Upper lobe of right lung (tissue), 1 donor: ENCODE measurements around the gene DENND6B. TPM values are rescaled to one million over a fixed set of nuclear protein-coding genes. Genes with fewer than 3 reads are reported as not detected.
"Not testable (repeated sequence)": the region's sequence is repeated elsewhere in the genome, so short reads cannot be mapped to it uniquely, and the experiment has no call there.

ENCODE experiments used
- ATAC-seq: fragments of 200-7000 bp; cut with Tn5 transposase; one replicate; pipeline ENCODE4 v1.9.1; 2020; ENCODE audit warnings: mild to moderate bottlenecking, moderate library complexity
- DNase-seq: peaks from one replicate; pipeline ENCODE4 v3.0.0-alpha.2; 2020
- H3K27ac ChIP-seq: fragments of 200-600 bp; one replicate; pipeline ENCODE4 v1.8.0; 2022
- H3K27me3 ChIP-seq: fragments of 200-600 bp; one replicate; pipeline ENCODE4 v1.8.0; 2022; ENCODE audit warnings: mild to moderate bottlenecking
- H3K36me3 ChIP-seq: fragments of 200-600 bp; one replicate; pipeline ENCODE4 v1.8.0; 2022
- H3K4me1 ChIP-seq: fragments of 200-600 bp; one replicate; pipeline ENCODE4 v1.8.0; 2022
- H3K4me3 ChIP-seq: fragments of 200-600 bp; one replicate; pipeline ENCODE4 v1.8.0; 2022; ENCODE audit warnings: mild to moderate bottlenecking
- H3K9me3 ChIP-seq: fragments of 200-600 bp; one replicate; pipeline ENCODE4 v1.8.0; 2022
- intact Hi-C: fragments of 100-400 bp; cut with DNase I; formaldehyde crosslinking; loops from one replicate; pipeline ENCODE4 v1.11.0; 2022
- total RNA-seq: library from RNA; stranded (reverse); fragmentation: NEBNext Ultra II Directional; extraction: Animal tissue kit (Norgen Biotek cat#: 25700); gene quantifications from one replicate; pipeline ENCODE4 v1.2.1, GENCODE V29; 2021
- TF ChIP-seq, protein P1 (sequence below): fragments of 200-600 bp; IDR thresholded peaks from one replicate; pipeline ENCODE4 v1.8.0; 2022; ENCODE audit warnings: antibody characterized with exemption
- donor health status: DM: no; HTN: yes; CAD: no; lungs with severe emphysema.

Gene DENND6B
- total RNA-seq, 1 donor from 2014 or later: 9.3 TPM

DNA sequence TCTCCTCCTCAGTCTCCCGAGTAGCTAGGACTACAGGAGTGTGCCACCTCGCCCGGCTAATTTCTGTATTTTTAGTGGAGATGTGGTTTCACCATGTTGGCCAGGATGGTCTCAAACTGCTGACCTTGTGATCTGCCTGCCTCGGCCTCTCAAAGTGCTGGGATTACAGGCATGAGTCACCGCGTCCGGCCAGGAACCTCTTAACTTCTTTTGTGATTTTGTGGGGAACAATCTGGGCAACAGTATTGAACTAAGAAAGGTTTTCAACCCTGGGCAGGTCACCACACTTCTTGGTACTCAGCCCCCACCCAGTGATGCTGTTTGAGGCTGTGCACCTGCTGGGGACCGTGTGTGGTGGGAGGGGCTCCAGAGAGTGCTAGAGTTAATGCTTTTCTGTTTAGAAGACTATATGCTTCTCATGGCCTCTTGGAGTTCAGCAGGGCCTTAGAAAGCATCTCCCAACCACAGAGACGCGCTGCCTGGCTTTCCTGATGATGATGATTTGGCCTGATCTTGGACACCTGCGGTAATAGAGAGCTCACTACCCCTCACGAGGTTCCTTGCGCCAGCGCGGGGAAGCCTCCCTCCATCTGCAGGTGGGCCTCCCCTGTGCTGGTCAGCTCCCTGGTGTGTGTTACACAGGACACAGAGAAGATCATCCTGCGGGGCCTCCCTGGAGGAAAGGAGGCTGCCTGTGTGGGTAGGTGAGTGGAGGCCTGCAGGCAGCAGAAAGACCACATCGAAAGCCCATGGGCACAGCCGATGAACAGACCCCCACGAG lies 1.2 kb downstream of the DENND6B start:
- ATAC-seq (no peak), DNase-seq (no peak)
- H3K27ac ChIP-seq: no peak overlapping the region
- no peaks in the 10 kb centered on the region for H3K36me3 ChIP-seq
- no peaks in the 10 kb centered on the region for H3K27me3 ChIP-seq
- H3K4me3 ChIP-seq: peak overlapping the region; percentile 66
- no peaks in the 10 kb centered on the region for H3K9me3 ChIP-seq
- H3K4me1 ChIP-seq: peaks cover 10% of the 10 kb centered on the region
- TF ChIP-seq, protein P1, sequence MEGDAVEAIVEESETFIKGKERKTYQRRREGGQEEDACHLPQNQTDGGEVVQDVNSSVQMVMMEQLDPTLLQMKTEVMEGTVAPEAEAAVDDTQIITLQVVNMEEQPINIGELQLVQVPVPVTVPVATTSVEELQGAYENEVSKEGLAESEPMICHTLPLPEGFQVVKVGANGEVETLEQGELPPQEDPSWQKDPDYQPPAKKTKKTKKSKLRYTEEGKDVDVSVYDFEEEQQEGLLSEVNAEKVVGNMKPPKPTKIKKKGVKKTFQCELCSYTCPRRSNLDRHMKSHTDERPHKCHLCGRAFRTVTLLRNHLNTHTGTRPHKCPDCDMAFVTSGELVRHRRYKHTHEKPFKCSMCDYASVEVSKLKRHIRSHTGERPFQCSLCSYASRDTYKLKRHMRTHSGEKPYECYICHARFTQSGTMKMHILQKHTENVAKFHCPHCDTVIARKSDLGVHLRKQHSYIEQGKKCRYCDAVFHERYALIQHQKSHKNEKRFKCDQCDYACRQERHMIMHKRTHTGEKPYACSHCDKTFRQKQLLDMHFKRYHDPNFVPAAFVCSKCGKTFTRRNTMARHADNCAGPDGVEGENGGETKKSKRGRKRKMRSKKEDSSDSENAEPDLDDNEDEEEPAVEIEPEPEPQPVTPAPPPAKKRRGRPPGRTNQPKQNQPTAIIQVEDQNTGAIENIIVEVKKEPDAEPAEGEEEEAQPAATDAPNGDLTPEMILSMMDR: no peak
- intact Hi-C loops: loop anchor here (10.0 kb wide), 1 partner anchor 51 kb away; the partner anchor contains the start of gene MAPK11

DNA sequence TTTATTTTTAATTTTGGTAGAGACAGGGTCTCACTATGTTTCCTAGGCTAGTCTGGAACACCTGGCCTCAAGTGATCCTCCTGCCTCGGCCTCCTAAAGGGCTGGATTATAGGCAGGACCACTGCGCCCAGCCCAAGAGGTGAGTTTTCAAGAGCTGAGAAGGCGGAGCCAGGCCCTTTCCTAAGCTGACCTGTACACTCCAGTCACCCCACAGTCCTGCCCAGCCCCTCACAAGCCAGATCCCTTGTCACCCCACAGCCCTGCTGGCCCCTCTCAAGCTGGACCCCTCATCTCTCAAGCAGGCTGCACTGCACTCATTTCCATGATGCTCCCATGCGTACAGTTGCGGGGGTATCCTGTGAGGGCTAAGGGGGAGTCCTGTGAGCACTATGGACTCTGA lies 2.9 kb downstream of the DENND6B start:
- no peak for ATAC-seq

DNA sequence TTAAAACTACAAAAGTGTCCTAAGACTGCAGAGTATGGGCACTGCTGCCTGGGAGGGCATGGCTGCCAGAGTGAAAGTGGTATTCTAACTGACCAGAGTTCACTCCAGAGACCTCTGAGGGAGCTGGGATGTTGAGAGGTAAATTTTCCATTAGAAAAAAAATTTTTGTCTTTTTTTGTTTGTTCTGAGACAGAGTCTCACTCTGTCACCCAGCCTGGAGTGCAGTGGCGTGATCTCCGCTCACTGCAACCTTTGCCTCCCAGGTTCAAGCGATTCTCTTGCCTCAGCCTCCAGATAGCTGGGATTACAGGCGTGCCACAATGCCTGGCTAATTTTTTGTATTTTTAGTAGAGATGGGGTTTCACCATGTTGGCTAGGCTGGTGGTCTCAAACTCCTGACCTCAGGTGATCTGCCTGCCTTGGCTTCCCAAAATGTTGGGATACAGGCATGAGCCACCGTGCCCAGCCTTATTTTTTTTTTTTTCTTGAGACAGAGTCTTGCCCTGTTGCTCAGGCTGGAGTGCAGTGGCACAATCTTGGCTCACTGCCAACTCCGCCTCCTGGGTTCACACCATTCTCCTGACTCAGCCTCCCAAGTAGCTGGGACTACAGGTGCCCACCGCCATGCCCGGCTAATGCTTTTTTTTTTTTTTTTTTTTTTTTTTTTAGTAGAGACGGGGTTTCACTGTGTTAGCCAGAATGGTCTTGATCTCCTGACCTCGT lies 4.3 kb downstream of the DENND6B start:
- H3K36me3 ChIP-seq, H3K27ac ChIP-seq, H3K4me1 ChIP-seq, ATAC-seq, H3K9me3 ChIP-seq, DNase-seq, H3K4me3 ChIP-seq, H3K27me3 ChIP-seq: not testable (repeated sequence)
- intact Hi-C loops: loop anchor here (10.0 kb wide), 1 partner anchor 48 kb away; the partner anchor contains the start of gene MAPK11

More for the DNA sequence above, 2.9 kb downstream of the DENND6B start:
- TF ChIP-seq, protein P1: no peak
- H3K36me3 ChIP-seq: no peaks in the 10 kb centered on the region
- no peak for DNase-seq
- no peaks in the 10 kb centered on the region for H3K9me3 ChIP-seq
- intact Hi-C loops: loop anchor here (10.0 kb wide), 1 partner anchor 49 kb away; the partner anchor contains the start of gene MAPK11
- no peak overlapping the region for H3K4me3 ChIP-seq
- peaks cover 10% of the 10 kb centered on the region for H3K4me1 ChIP-seq
- no peaks in the 10 kb centered on the region for H3K27me3 ChIP-seq
- H3K27ac ChIP-seq: no peak overlapping the region

DNA sequence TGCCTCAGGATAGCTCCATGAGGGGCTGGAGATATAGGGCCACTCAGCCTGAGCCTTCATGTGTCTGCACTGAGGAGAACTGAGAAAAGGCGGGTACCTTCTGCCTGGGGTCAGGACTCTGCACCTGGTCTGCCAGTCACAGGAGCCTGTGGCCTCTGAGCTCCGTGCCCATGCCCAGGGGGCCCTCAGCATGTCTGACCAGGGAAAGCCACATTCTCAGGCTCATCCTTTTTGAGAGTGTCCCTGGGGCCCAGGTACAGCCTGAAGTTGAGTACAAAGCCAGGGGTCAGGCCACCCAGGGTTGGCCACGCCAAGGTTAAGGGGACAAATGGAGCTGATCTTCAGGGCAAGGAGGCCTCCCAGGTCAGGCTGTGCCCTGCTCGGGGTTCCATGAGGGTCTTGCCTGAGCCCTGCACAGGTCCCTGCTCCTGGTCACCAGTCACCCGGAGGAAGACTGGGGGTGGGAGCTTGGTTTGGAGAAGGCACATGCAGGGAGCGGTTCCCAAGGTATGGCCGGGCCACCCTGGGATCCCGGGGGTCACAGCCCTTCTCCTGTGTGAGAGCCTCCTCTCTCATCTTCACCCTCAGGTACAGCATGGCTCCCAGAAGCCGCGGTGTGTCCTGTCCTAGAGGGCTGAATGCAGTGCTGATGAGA lies 6.0 kb downstream of the DENND6B start:
- no peak for ATAC-seq
- Histone ChIP-seq H3K4me1 (peaks cover 3% of the 10 kb centered on the region), H3K4me3 (no peak overlapping the region), H3K27ac (no peak overlapping the region), H3K36me3 (no peaks in the 10 kb centered on the region), H3K9me3 (no peaks in the 10 kb centered on the region), H3K27me3 (no peaks in the 10 kb centered on the region)
- TF ChIP-seq, protein P1: no peak
- DNase-seq: no peak
- intact Hi-C loops: loop anchor here (10.0 kb wide), 1 partner anchor 46 kb away; the partner anchor contains the start of gene MAPK11

DNA sequence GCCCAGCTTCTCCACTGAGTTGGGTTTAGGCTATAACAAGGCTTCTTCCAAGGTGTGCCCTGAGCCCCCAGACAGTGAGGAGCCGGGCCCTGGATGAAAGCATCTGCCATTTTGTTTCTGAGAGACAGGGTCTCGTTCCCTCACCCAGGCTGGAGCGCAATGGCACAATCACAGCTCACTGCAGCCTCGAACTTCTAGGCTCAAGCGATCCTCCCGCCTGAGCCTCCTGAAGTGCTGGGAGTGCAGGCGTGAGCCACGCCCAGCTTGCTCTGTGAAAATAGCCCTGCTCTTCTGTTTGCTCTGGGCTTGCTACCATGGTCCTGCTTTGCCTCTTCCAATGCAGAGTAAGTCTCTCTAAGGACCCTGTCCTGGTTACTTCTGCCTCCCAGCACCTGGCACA lies 6.7 kb downstream of the DENND6B start:
- peaks cover 2% of the 10 kb centered on the region for H3K4me1 ChIP-seq
- TF ChIP-seq, protein P1: no peak
- no peak for DNase-seq
- no peaks in the 10 kb centered on the region for H3K36me3 ChIP-seq
- H3K27ac ChIP-seq: no peak overlapping the region
- H3K9me3 ChIP-seq: no peaks in the 10 kb centered on the region
- intact Hi-C loops: loop anchor here (10.0 kb wide), 1 partner anchor 45 kb away; the partner anchor contains the start of gene MAPK11
- H3K27me3 ChIP-seq: no peaks in the 10 kb centered on the region
- ATAC-seq: no peak
- H3K4me3 ChIP-seq: no peak overlapping the region
